ENCODE data around the gene NHLRC1. TPM values are rescaled to one million over a fixed set of nuclear protein-coding genes. Genes with fewer than 3 reads are reported as not detected.

Gene NHLRC1
- total and polyA plus RNA-seq, 9 of the 15 experiments (the other 6 are each of a cell fraction or from before 2014, with no cell fraction given): not detected

DNA sequence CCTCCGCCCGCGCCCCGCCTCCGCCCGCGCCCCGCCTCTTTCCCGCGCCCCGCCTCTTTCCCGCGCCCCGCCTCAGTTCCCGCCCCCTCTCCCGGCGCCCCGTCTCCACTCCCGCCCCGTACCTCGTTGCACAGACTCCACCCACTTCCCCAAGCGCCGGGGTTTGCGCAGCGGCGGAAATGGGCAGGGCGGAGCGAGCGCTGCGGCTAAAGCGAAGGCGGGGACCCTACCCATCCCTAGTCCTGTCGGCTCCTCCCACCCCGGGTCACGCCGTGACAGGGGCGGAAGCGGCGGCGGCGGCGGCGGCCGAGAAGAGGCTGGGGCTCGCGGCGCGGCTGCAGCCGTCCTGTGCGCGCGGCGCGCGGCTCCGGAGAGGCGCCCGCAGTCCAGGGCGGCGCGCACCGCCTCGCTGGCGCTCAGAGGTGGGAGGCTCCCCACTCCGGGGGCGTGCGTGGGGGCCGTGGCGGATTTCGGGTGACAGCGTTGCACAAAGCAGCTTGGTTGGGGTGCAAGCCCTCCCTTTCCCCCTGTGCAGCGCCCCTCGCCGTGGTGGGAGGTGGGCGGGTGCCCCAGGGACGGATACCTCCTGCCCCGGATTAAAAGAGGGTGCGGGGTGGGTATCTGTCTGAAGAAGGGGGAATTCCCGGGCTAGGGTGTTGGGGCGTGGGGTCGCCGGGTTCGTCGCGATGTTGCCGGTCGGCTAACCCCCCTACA, 32.8 kb upstream of the NHLRC1 start, which contains the start of gene KDM1B (continued):
- TF ChIP-seq, protein P1, sequence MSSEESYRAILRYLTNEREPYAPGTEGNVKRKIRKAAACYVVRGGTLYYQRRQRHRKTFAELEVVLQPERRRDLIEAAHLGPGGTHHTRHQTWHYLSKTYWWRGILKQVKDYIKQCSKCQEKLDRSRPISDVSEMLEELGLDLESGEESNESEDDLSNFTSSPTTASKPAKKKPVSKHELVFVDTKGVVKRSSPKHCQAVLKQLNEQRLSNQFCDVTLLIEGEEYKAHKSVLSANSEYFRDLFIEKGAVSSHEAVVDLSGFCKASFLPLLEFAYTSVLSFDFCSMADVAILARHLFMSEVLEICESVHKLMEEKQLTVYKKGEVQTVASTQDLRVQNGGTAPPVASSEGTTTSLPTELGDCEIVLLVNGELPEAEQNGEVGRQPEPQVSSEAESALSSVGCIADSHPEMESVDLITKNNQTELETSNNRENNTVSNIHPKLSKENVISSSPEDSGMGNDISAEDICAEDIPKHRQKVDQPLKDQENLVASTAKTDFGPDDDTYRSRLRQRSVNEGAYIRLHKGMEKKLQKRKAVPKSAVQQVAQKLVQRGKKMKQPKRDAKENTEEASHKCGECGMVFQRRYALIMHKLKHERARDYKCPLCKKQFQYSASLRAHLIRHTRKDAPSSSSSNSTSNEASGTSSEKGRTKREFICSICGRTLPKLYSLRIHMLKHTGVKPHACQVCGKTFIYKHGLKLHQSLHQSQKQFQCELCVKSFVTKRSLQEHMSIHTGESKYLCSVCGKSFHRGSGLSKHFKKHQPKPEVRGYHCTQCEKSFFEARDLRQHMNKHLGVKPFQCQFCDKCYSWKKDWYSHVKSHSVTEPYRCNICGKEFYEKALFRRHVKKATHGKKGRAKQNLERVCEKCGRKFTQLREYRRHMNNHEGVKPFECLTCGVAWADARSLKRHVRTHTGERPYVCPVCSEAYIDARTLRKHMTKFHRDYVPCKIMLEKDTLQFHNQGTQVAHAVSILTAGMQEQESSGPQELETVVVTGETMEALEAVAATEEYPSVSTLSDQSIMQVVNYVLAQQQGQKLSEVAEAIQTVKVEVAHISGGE (CRISPR knock-in tag; IDR thresholded peaks at IDR 0.05): 0 out of 6 replicates have a peak, but pooled peaks of 1 of the 3 experiments have one; percentile 42
- no peak for TF ChIP-seq ETS2 (tag; IDR thresholded peaks at IDR 0.05; ENCODE audit: borderline replicate concordance, poor library complexity, severe bottlenecking)
- TF ChIP-seq, protein P2, sequence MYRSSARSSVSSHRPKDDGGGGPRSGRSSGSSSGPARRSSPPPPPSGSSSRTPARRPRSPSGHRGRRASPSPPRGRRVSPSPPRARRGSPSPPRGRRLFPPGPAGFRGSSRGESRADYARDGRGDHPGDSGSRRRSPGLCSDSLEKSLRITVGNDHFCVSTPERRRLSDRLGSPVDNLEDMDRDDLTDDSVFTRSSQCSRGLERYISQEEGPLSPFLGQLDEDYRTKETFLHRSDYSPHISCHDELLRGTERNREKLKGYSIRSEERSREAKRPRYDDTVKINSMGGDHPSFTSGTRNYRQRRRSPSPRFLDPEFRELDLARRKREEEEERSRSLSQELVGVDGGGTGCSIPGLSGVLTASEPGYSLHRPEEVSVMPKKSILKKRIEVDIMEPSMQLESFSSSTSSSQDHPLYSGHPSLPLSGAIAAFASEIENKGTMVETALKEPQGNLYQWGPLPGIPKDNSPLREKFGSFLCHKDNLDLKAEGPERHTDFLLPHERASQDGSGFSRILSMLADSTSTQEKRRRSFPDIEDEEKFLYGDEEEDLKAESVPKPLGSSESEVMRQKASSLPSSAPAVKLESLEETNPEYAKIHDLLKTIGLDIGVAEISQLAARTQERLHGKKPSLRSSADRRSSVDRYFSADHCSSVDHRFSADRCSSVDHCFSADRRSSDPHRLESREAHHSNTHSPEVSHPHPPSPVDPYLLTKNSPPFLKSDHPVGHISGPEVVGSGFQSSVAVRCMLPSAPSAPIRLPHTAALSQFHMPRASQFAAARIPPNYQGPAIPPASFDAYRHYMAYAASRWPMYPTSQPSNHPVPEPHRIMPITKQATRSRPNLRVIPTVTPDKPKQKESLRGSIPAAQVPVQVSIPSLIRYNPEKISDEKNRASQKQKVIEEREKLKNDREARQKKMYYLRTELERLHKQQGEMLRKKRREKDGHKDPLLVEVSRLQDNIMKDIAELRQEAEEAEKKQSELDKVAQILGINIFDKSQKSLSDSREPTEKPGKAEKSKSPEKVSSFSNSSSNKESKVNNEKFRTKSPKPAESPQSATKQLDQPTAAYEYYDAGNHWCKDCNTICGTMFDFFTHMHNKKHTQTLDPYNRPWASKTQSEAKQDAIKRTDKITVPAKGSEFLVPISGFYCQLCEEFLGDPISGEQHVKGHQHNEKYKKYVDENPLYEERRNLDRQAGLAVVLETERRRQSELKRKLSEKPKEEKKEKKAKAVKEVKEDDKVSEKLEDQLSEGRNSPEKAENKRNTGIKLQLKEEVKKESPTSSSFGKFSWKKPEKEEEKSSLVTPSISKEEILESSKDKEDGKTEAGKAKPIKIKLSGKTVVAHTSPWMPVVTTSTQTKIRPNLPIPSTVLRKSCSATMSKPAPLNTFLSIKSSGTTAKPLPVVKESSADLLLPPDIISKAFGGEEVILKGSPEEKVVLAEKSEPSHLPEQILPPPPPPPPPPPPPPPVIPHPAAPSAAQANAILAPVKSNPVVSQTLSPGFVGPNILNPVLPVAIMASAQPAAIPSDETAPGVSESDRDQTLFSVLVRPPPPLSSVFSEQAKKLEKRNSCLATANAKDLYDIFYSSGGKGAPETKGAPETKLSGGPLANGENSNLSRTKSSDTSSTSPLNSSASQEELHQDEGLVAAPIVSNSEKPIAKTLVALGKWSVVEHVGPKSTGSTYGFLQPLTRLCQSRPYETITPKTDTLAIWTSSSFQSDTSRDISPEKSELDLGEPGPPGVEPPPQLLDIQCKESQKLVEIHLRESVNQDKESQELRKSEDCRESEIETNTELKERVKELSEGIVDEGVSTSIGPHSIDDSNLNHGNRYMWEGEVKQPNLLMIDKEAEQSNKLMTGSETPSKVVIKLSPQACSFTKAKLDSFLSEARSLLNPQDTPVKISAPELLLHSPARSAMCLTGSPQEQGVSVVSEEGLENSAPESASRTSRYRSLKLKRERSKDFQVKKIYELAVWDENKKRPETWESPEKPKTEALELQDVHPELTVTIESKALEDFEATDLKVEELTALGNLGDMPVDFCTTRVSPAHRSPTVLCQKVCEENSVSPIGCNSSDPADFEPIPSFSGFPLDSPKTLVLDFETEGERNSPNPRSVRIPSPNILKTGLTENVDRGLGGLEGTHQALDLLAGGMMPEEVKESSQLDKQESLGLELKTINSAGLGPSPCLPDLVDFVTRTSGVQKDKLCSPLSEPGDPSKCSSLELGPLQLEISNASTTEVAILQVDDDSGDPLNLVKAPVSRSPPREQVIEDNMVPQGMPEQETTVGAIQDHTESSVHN (IDR thresholded peaks at IDR 0.05; ENCODE audit: borderline replicate concordance in 1 of 2, low read depth in 1 of 2): no peak
- TF ChIP-seq HDAC1 (IDR thresholded peaks at IDR 0.05): peak in 1 of 2 experiments; percentile 59; a peak in 2 of 4 replicates
- TF ChIP-seq BDP1 (IDR thresholded peaks at IDR 0.05; ENCODE audit: insufficient read depth, insufficient read length): no peak
- TF ChIP-seq MTA1 (IDR thresholded peaks at IDR 0.05; ENCODE audit: borderline replicate concordance): no peak
- no peak for TF ChIP-seq ZNF253 (CRISPR knock-in tag; conservative IDR thresholded peaks at IDR 0.05)
- no peak for TF ChIP-seq TCF7L2 (IDR thresholded peaks at IDR 0.05; ENCODE audit: low read depth, low read length)
- no peak for TF ChIP-seq ZNF79 (CRISPR knock-in tag; IDR thresholded peaks at IDR 0.05; ENCODE audit: low read depth)
- no peak for TF ChIP-seq NR3C1 (CRISPR knock-in tag; IDR thresholded peaks at IDR 0.05)
- no peak for TF ChIP-seq IFI16 (CRISPR knock-in tag; IDR thresholded peaks at IDR 0.05)
- no peak for TF ChIP-seq ZEB2 (IDR thresholded peaks at IDR 0.05)
- TF ChIP-seq CBX3 (IDR thresholded peaks at IDR 0.05; ENCODE audit: borderline replicate concordance in 1 of 2, low read length in 2 of 2): no peak
- TF ChIP-seq NFE2 (IDR thresholded peaks at IDR 0.05; ENCODE audit: low read depth): no peak
- TF ChIP-seq HDAC2 (IDR thresholded peaks at IDR 0.05): no peak
- TF ChIP-seq RBM22 (IDR thresholded peaks at IDR 0.05; ENCODE audit: low read depth, low read length, poor library complexity, severe bottlenecking): peak; percentile 17

Measured in K562 (cell line).